H1 (cell line): ENCODE data around the gene ALG14. TPM values are rescaled to one million over a fixed set of nuclear protein-coding genes. Genes with fewer than 3 reads are reported as not detected.

Experiments
- CTCF ChIA-PET: fragments of 300-600 bp; sonication (Branson Sonifier 250); formaldehyde crosslinking; loops from one replicate; lab custom pipeline; 2021; ENCODE audit not compliant: partially characterized antibody; lab: Charles Lee
- POLR2A ChIA-PET: fragments of 300-600 bp; sonication (Branson Sonifier 250); formaldehyde crosslinking; loops from one replicate; lab custom pipeline; 2021; ENCODE audit warnings: inconsistent platforms; ENCODE audit not compliant: partially characterized antibody; lab: Charles Lee
- DNase-seq, 2 experiments: peaks; one replicate each; pipeline versions ENCODE4 v3.0.0 to v3.0.0-alpha.2; 2010 to 2022; ENCODE audit warnings: low spot score in 2 of 2, low read depth in 1 of 2, mixed read lengths in 1 of 2
- FAIRE-seq: peaks from 2 replicates; lab custom pipeline; 2011; peaks lifted over from hg19 to GRCh38; lab: Jason Lieb, UNC
- H2AFZ ChIP-seq: 2 replicates; pipeline ENCODE4 v1.8.1; 2012; ENCODE audit warnings: low read length, inconsistent platforms
- H2AK5ac ChIP-seq: 2 replicates; pipeline ENCODE4 v1.6.1; 2013; ENCODE audit warnings: low read depth, low read length
- H2BK120ac ChIP-seq: replicated peaks from 2 replicates; pipeline ENCODE3; 2013; ENCODE audit warnings: low read depth, low read length, inconsistent platforms
- H2BK12ac ChIP-seq: 2 replicates; pipeline ENCODE4 v1.6.1; 2013; ENCODE audit warnings: low read depth, low read length
- H2BK15ac ChIP-seq: 2 replicates; pipeline ENCODE4 v1.6.1; 2013; ENCODE audit warnings: low read length
- H2BK20ac ChIP-seq: 2 replicates; pipeline ENCODE4 v1.6.1; 2013; ENCODE audit warnings: low read length
- H2BK5ac ChIP-seq: 2 replicates; pipeline ENCODE4 v1.6.1; 2013; ENCODE audit warnings: low read depth, low read length
- H3K14ac ChIP-seq: 2 replicates; pipeline ENCODE4 v1.6.1; 2013; ENCODE audit warnings: inconsistent platforms; ENCODE audit not compliant: insufficient read length
- H3K18ac ChIP-seq: 2 replicates; pipeline ENCODE4 v1.6.1; 2013; ENCODE audit warnings: low read length; ENCODE audit errors: extremely low read depth
- H3K23ac ChIP-seq: 2 replicates; pipeline ENCODE4 v1.6.1; 2013; ENCODE audit warnings: inconsistent platforms; ENCODE audit not compliant: insufficient read length
- H3K23me2 ChIP-seq: 2 replicates; pipeline ENCODE4 v1.6.1; 2013; ENCODE audit warnings: low read depth, low read length
- H3K27ac ChIP-seq: 2 replicates; pipeline ENCODE4 v1.6.1; 2011; ENCODE audit warnings: low read depth, low read length, inconsistent platforms
- H3K27me3 ChIP-seq, 4 experiments: replicated peaks in 1 of 4; 1 replicate in 1 of 4; 2 replicates in 3 of 4; pipeline versions ENCODE4 v1.6.1 to v1.8.1; 2011 to 2013; ENCODE audit warnings: low read length in 3 of 4, mild to moderate bottlenecking in 3 of 4, inconsistent platforms in 2 of 4, mixed read lengths in 2 of 4, moderate library complexity in 1 of 4; ENCODE audit not compliant: control insufficient read depth in 3 of 4, insufficient read depth in 3 of 4; ENCODE audit errors: extremely low read depth in 1 of 4
- H3K36me3 ChIP-seq, 4 experiments: 2 replicates each; pipeline versions ENCODE4 v1.6.1 to v1.8.1; 2011 to 2013; ENCODE audit warnings: mild to moderate bottlenecking in 4 of 4, low read length in 3 of 4, moderate library complexity in 2 of 4, control low read depth in 1 of 4, inconsistent platforms in 1 of 4; ENCODE audit not compliant: insufficient read depth in 4 of 4, control insufficient read depth in 2 of 4
- H3K4ac ChIP-seq: replicated peaks from 2 replicates; pipeline ENCODE3; 2013; ENCODE audit warnings: low read length, low read depth, mixed read lengths, inconsistent platforms; ENCODE audit not compliant: insufficient read length
- H3K4me1 ChIP-seq, 4 experiments: replicated peaks in 1 of 4; 1 replicate in 1 of 4; 2 replicates in 3 of 4; pipeline versions ENCODE4 v1.6.1 to v1.8.1; 2011 to 2013; ENCODE audit warnings: low read length in 3 of 4, inconsistent platforms in 2 of 4, mixed read lengths in 1 of 4; ENCODE audit not compliant: insufficient read depth in 4 of 4, control insufficient read depth in 3 of 4
- H3K4me2 ChIP-seq, 2 experiments: 2 replicates each; pipeline versions ENCODE4 v1.6.1 to v1.8.1; 2011 to 2013; ENCODE audit warnings: low read depth in 2 of 2, low read length in 2 of 2, control low read depth in 1 of 2, inconsistent platforms in 1 of 2, mild to moderate bottlenecking in 1 of 2; ENCODE audit not compliant: insufficient read depth in 1 of 2
- H3K4me3 ChIP-seq, 4 experiments: fragments of 200-600, 300-600 bp in 1 of 4; sonication (generic), shearing (Covaris generic), sonication (Bioruptor Twin) in 1 of 4; 2 replicates each; pipeline versions ENCODE4 v1.5.1 to v1.8.1; 2011 to 2016; ENCODE audit warnings: low read length in 4 of 4, low read depth in 3 of 4, control low read depth in 2 of 4, inconsistent platforms in 2 of 4, mild to moderate bottlenecking in 2 of 4, mixed read lengths in 1 of 4, moderate library complexity in 1 of 4; ENCODE audit not compliant: insufficient read depth in 2 of 4; ENCODE audit errors: extremely low read depth in 1 of 4
- H3K56ac ChIP-seq: replicated peaks from 2 replicates; pipeline ENCODE3; 2013; ENCODE audit warnings: low read depth, mild to moderate bottlenecking, mixed read lengths, low read length, inconsistent platforms; ENCODE audit not compliant: insufficient read length
- H3K79me1 ChIP-seq: 2 replicates; pipeline ENCODE4 v1.6.1; 2013; ENCODE audit warnings: low read depth, low read length, control low read depth
- H3K79me2 ChIP-seq, 2 experiments: 2 replicates each; pipeline versions ENCODE4 v1.6.1 to v1.8.1; 2012 to 2013; ENCODE audit warnings: low read length in 2 of 2, mild to moderate bottlenecking in 2 of 2, inconsistent platforms in 1 of 2; ENCODE audit not compliant: insufficient read depth in 2 of 2, control insufficient read depth in 1 of 2
- H3K9ac ChIP-seq, 4 experiments: replicated peaks in 1 of 4; 1 replicate in 1 of 4; 2 replicates in 3 of 4; pipeline versions ENCODE4 v1.6.1 to v1.8.1; 2011 to 2013; ENCODE audit warnings: low read depth in 3 of 4, low read length in 3 of 4, control low read depth in 2 of 4, mild to moderate bottlenecking in 2 of 4, moderate library complexity in 2 of 4, inconsistent platforms in 1 of 4; ENCODE audit errors: extremely low read depth in 1 of 4
- H3K9me3 ChIP-seq, 2 experiments: 2 replicates each; pipeline versions ENCODE4 v1.6.1 to v1.8.1; 2012 to 2013; ENCODE audit warnings: mild to moderate bottlenecking in 2 of 2, moderate library complexity in 2 of 2, control low read depth in 1 of 2, inconsistent platforms in 1 of 2, low read depth in 1 of 2, low read length in 1 of 2, mixed read lengths in 1 of 2; ENCODE audit not compliant: insufficient read depth in 2 of 2
- H4K20me1 ChIP-seq, 2 experiments: replicated peaks in 1 of 2; 2 replicates each; pipeline versions ENCODE3 to v1.8.1; 2011 to 2013; ENCODE audit warnings: inconsistent platforms in 2 of 2, low read length in 2 of 2, mild to moderate bottlenecking in 1 of 2; ENCODE audit not compliant: insufficient read depth in 2 of 2, control insufficient read depth in 1 of 2
- H4K5ac ChIP-seq: 2 replicates; pipeline ENCODE4 v1.6.1; 2013; ENCODE audit warnings: low read length, low read depth, mixed read lengths, inconsistent platforms; ENCODE audit not compliant: insufficient read length
- H4K8ac ChIP-seq: 2 replicates; pipeline ENCODE4 v1.8.0; 2013; ENCODE audit warnings: mild to moderate bottlenecking, moderate library complexity, low read length, inconsistent platforms; ENCODE audit not compliant: insufficient read depth; ENCODE audit errors: extremely low read depth
- H4K91ac ChIP-seq: replicated peaks from 2 replicates; pipeline ENCODE3; 2013; ENCODE audit warnings: low read length, mixed read lengths, inconsistent platforms; ENCODE audit not compliant: insufficient read length
- BACH1 ChIP-seq: IDR thresholded peaks from 2 replicates; pipeline ENCODE4 v1.6.1; 2012; ENCODE audit warnings: low read length, improper control_type of control experiment
- CBX5 ChIP-seq: fragments of 300-800, 300-1000 bp; sonication (generic); IDR thresholded peaks from 2 replicates; pipeline ENCODE4 v1.7.1; 2016; ENCODE audit warnings: antibody characterized with exemption, low read length, low read depth
- JUN ChIP-seq: IDR thresholded peaks from 2 replicates; pipeline ENCODE4 v1.6.1; 2011; ENCODE audit warnings: low read depth, mild to moderate bottlenecking, improper control_type of control experiment, low read length
- RAD21 ChIP-seq, 2 experiments: IDR thresholded peaks in 1 of 2; conservative IDR thresholded peaks in 1 of 2; 2 replicates each; pipeline ENCODE4 v1.6.1; 2011; ENCODE audit warnings: low read depth in 2 of 2, low read length in 2 of 2, improper control_type of control experiment in 1 of 2, inconsistent platforms in 1 of 2, mild to moderate bottlenecking in 1 of 2, moderate library complexity in 1 of 2
- TEAD4 ChIP-seq: IDR thresholded peaks from 2 replicates; pipeline ENCODE4 v1.6.1; 2012; ENCODE audit warnings: low read depth, low read length, inconsistent platforms, mixed read lengths
- WGBS, 2 experiments: shearing (Covaris generic) in 1 of 2; methylation state at CpG; one replicate each; pipeline versions ENCODE4 v1.1.6 to v1.1.7; 2013 to 2015; ENCODE audit warnings: low lambda C conversion rate in 2 of 2, mixed read lengths in 2 of 2, inconsistent platforms in 1 of 2, low coverage in 1 of 2, missing lambda C conversion rate in 1 of 2; ENCODE audit not compliant: insufficient replicate concordance in 2 of 2, insufficient coverage in 1 of 2, insufficient read length in 1 of 2; ENCODE audit errors: extremely low coverage in 1 of 2, missing lambda C conversion rate in 1 of 2; 5-methylcytosine and 5-hydroxymethylcytosine counted together
- polyA plus RNA-seq, 7 experiments: library from polyadenylated mRNA; depleted of rRNA in 3 of 7; stranded (reverse) in 5 of 7; unstranded in 2 of 7; fragments of >200 nt in 5 of 7; fragments of 200-250 nt in 2 of 7; gene quantifications; 1 replicate in 5 of 7; 2 replicates in 1 of 7; 4 replicates in 1 of 7; pipeline versions ENCODE4 v1.2.1 to v1.2.3, GENCODE V29; 2011 to 2013; ENCODE audit warnings: missing spikeins in 2 of 7, mixed read lengths in 2 of 7
- total RNA-seq: library from RNA; stranded (reverse); fragmentation: NEBNext Ultra II Directional; extraction: Animal tissue kit (Norgen Biotek cat#: 25700); gene quantifications from 2 replicates; pipeline ENCODE4 v1.2.1, GENCODE V29; 2021
- TF ChIP-seq, protein P1 (sequence below), 3 experiments: IDR thresholded peaks; 1 replicate in 2 of 3; 2 replicates in 1 of 3; pipeline versions ENCODE4 v1.5.1 to v1.6.1; 2011; ENCODE audit warnings: low read length in 3 of 3, mild to moderate bottlenecking in 3 of 3, inconsistent platforms in 2 of 3, low read depth in 1 of 3, moderate library complexity in 1 of 3; ENCODE audit not compliant: insufficient read depth in 1 of 3; ENCODE audit errors: control extremely low read depth in 1 of 3

The ALG14 gene
- total and polyA plus RNA-seq, 2 of the 8 experiments (the other 6 are each of a cell fraction or from before 2014, with no cell fraction given): 0.95 to 1.3 TPM

DNA sequence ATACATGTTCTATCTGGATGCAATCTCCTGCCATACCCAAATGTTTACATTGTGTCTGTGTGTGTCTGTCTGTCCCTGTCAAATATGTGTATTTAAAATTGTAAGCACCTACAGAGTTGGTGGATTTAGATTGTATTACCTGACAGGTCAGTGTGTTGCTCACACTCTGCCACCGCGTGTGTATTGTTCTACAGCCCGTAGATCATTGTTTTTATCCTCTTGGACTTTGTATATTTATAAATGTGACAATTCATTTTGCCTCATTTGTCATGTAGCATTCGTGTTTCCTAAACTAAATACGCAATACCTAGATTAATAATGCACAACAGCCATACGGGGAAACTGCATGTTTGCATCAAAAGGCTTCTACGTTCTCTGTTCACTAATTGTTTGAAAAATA is 634 bp downstream of the ALG14 start:
- Histone ChIP-seq H3K9ac (peak overlapping the region in 1 of 4 experiments; percentile 59; a peak in 2 of 7 replicates), H2AFZ (peak overlapping the region; percentile 100), H3K9me3 (no peaks in the 10 kb centered on the region), H2AK5ac (no peak overlapping the region), H4K8ac (no peak overlapping the region), H3K27ac (no peak overlapping the region), H3K4me3 (peak overlapping the region; percentile 81 to 95 (median 88)), H4K20me1 (no peaks in the 10 kb centered on the region), H3K18ac (no peak overlapping the region), H2BK15ac (no peak overlapping the region), H2BK120ac (no peak overlapping the region), H3K4ac (no peak overlapping the region), H3K79me2 (no peaks in the 10 kb centered on the region), H3K4me2 (peak overlapping the region; percentile 79 to 95), H3K14ac (no peak overlapping the region), H4K5ac (no peak overlapping the region), H3K4me1 (no peaks in the 10 kb centered on the region), H2BK12ac (no peak overlapping the region), H3K27me3 (no peaks in the 10 kb centered on the region), H2BK5ac (no peak overlapping the region), H3K56ac (no peak overlapping the region), H3K23ac (no peak overlapping the region), H3K79me1 (no peaks in the 10 kb centered on the region), H3K36me3 (no peaks in the 10 kb centered on the region), H2BK20ac (no peak overlapping the region), H3K23me2 (peaks cover 3% of the 10 kb centered on the region), H4K91ac (no peak overlapping the region)
- CTCF ChIA-PET: interaction anchor here (1.0 to 2.0 kb wide), 2 partner anchors 13 to 29 kb away, joined by 3 to 11 read pairs; no protein-coding TSS in a partner anchor
- no peak for TF ChIP-seq RAD21 (IDR thresholded peaks at IDR 0.05 in 1 of 2, conservative IDR thresholded peaks at IDR 0.05 in 1 of 2; ENCODE audit: low read depth in 2 of 2, low read length in 2 of 2)
- TF ChIP-seq TEAD4: no peak
- TF ChIP-seq BACH1: no peak
- TF ChIP-seq CBX5: no peak
- no peak for TF ChIP-seq JUN
- TF ChIP-seq, protein P1, sequence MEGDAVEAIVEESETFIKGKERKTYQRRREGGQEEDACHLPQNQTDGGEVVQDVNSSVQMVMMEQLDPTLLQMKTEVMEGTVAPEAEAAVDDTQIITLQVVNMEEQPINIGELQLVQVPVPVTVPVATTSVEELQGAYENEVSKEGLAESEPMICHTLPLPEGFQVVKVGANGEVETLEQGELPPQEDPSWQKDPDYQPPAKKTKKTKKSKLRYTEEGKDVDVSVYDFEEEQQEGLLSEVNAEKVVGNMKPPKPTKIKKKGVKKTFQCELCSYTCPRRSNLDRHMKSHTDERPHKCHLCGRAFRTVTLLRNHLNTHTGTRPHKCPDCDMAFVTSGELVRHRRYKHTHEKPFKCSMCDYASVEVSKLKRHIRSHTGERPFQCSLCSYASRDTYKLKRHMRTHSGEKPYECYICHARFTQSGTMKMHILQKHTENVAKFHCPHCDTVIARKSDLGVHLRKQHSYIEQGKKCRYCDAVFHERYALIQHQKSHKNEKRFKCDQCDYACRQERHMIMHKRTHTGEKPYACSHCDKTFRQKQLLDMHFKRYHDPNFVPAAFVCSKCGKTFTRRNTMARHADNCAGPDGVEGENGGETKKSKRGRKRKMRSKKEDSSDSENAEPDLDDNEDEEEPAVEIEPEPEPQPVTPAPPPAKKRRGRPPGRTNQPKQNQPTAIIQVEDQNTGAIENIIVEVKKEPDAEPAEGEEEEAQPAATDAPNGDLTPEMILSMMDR (IDR thresholded peaks at IDR 0.05; ENCODE audit: control extremely low read depth in 1 of 3, insufficient read depth in 1 of 3, low read depth in 1 of 3, low read length in 3 of 3): no peak
- no peak for FAIRE-seq
- DNase-seq: no peak
- POLR2A ChIA-PET: interaction anchor here (0.8 kb wide), 1 partner anchor 11 kb away, joined by 3 read pairs; no protein-coding TSS in a partner anchor
- WGBS, 2 experiments: 23% methylated on average over 7 of the region's 7 CpGs; no CpG with 5 or more reads in 1 of the 2 experiments
